ENCODE results near the gene TMBIM1. TPM values are rescaled to one million over a fixed set of nuclear protein-coding genes. Genes with fewer than 3 reads are reported as not detected.

Gene TMBIM1, protein sequence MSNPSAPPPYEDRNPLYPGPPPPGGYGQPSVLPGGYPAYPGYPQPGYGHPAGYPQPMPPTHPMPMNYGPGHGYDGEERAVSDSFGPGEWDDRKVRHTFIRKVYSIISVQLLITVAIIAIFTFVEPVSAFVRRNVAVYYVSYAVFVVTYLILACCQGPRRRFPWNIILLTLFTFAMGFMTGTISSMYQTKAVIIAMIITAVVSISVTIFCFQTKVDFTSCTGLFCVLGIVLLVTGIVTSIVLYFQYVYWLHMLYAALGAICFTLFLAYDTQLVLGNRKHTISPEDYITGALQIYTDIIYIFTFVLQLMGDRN
- 100 to 1,000 TPM in 8 of 9 donors, 10 to 100 TPM in 1; 66.0 to 293 (median 198) TPM for total RNA-seq
- polyA plus RNA-seq = 100 to 1,000 TPM in 1 of 3 donors, 10 to 100 TPM in 2; 25.7 to 201 (median 63.8) TPM
- long read RNA-seq, donor 1, transcript TMBIM1-201 (12 exons, 2,371 nt) = major isoform, 18 of 20 reads
- long read RNA-seq, donor 1, partial matches to known transcripts = 0 of 20 reads
- long read RNA-seq, donor 1, other reads (novel, unspliced or antisense) = 0 of 20 reads
- long read RNA-seq, donor 2, transcript TMBIM1-201 (12 exons, 2,371 nt) = major isoform, 11 of 14 reads
- long read RNA-seq, donor 2, partial matches to known transcripts = 0 of 14 reads
- long read RNA-seq, donor 2, other reads (novel, unspliced or antisense) = 0 of 14 reads
- long read RNA-seq, donor 3, transcript TMBIM1-201 (12 exons, 2,371 nt) = major isoform, 17 of 17 reads
- long read RNA-seq, donor 3, partial matches to known transcripts = 0 of 17 reads
- long read RNA-seq, donor 3, other reads (novel, unspliced or antisense) = 0 of 17 reads
- long read RNA-seq, donor 4, transcript TMBIM1-201 (12 exons, 2,371 nt) = major isoform, 67 of 83 reads
- long read RNA-seq, donor 4, partial matches to known transcripts = 5 of 83 reads
- long read RNA-seq, donor 4, other reads (novel, unspliced or antisense) = 10 of 83 reads
- long read RNA-seq, donor 5, transcript TMBIM1-215 (11 exons, 1,251 nt) = minor isoform, 8 of 516 reads
- long read RNA-seq, donor 5, transcript TMBIM1-201 (12 exons, 2,371 nt) = major isoform, 342 of 516 reads
- long read RNA-seq, donor 5, partial matches to known transcripts = 97 of 516 reads
- long read RNA-seq, donor 5, other reads (novel, unspliced or antisense) = 67 of 516 reads
- long read RNA-seq, donor 6, transcript TMBIM1-201 (12 exons, 2,371 nt) = major isoform, 34 of 50 reads
- long read RNA-seq, donor 6, partial matches to known transcripts = 5 of 50 reads
- long read RNA-seq, donor 6, other reads (novel, unspliced or antisense) = 10 of 50 reads
- long read RNA-seq, donor 7, transcript TMBIM1-201 (12 exons, 2,371 nt) = major isoform, 6 of 6 reads
- long read RNA-seq, donor 7, partial matches to known transcripts = 0 of 6 reads
- long read RNA-seq, donor 7, other reads (novel, unspliced or antisense) = 0 of 6 reads
- long read RNA-seq, donor 8, transcript TMBIM1-201 (12 exons, 2,371 nt) = major isoform, 21 of 22 reads
- long read RNA-seq, donor 8, partial matches to known transcripts = 0 of 22 reads
- long read RNA-seq, donor 8, other reads (novel, unspliced or antisense) = 0 of 22 reads
- long read RNA-seq, donor 9, transcript TMBIM1-201 (12 exons, 2,371 nt) = major isoform, 13 of 16 reads
- long read RNA-seq, donor 9, partial matches to known transcripts = 0 of 16 reads
- long read RNA-seq, donor 9, other reads (novel, unspliced or antisense) = 0 of 16 reads
- long read RNA-seq, donor 10, transcript TMBIM1-201 (12 exons, 2,371 nt) = major isoform, 7 of 7 reads
- long read RNA-seq, donor 10, partial matches to known transcripts = 0 of 7 reads
- long read RNA-seq, donor 10, other reads (novel, unspliced or antisense) = 0 of 7 reads

- TF ChIP-seq POLR2A (IDR thresholded peaks at IDR 0.05) (peak; percentile 62 to 87), CTCF (IDR thresholded peaks at IDR 0.05) (peak; percentile 9 to 97 (median 70))
- Histone ChIP-seq H3K27ac (peak within 1 kb of the TSS; percentile 81 to 97 (median 96)), H3K36me3 (replicated peaks in 1 of 2) (no peaks in the 10 kb centered on the region), H3K4me1 (replicated peaks in 1 of 2) (peaks cover 25 to 64% of the 10 kb centered on the region in 2 donors), H3K27me3 (no peaks in the 10 kb centered on the region), H3K4me3 (peak within 1 kb of the TSS; percentile 54 to 90 (median 80)), H3K9me3 (replicated peaks in 1 of 3) (no peaks in the 10 kb centered on the region)
- DNase-seq = peak; percentile 76 to 86 (median 80)
- intact Hi-C loops (cut with DNase I) = no loop called here
- WGBS, 4 donors = 2 to 12% (median 6%) methylated on average over 19 to 63 of the region's 63 CpGs
Observed at GRCh38 chr2:218292048-218293014, at the start of gene TMBIM1. Gene TMBIM1 (minus strand): TSS chr2:218292503. CDS start chr2:218282141, 10,362 bp downstream.

DNA sequence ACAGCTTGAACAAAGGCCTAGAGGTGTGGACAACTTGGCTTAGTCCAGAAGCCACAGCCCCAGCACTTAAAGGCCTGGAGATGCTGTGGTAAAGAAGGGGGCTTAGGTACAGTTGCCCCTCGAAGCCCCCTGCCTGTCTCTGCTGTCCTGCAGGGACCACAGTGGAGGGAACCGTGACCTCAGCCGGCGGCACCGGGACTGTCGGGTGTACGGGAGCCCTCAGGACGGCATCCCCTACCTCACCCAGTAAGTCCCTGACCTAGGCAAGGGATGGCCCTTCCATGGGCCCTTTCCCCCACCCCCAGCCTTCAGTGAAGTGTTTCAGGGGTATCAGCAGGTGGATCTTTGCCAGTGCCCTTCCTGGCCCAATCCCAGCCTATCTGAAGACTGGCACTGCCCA, 49.1 kb upstream of the TMBIM1 start:
- intact Hi-C loops (cut with DNase I) = no loop called here
- TF ChIP-seq POLR2A (IDR thresholded peaks at IDR 0.05) (no peak), CTCF (IDR thresholded peaks at IDR 0.05) (no peak)
- WGBS, 4 donors = 94 to 97% (median 96%) methylated on average over 6 to 8 of the region's 8 CpGs

GRCh38 chr2:218340656-218341055, 48.4 kb upstream of the TMBIM1 start:
- H3K36me3 ChIP-seq (replicated peaks in 1 of 2) = peaks cover 0 to 2% of the 10 kb centered on the region in 2 donors
- no peak overlapping the region for H3K4me3 ChIP-seq
- intact Hi-C loops (cut with DNase I) = no loop called here
- no peak overlapping the region for H3K27ac ChIP-seq
- H3K4me1 ChIP-seq (replicated peaks in 1 of 2) = no peaks in the 10 kb centered on the region
- TF ChIP-seq CTCF (IDR thresholded peaks at IDR 0.05) (no peak), POLR2A (IDR thresholded peaks at IDR 0.05) (no peak)
- no peaks in the 10 kb centered on the region for H3K27me3 ChIP-seq
- no peaks in the 10 kb centered on the region for H3K9me3 ChIP-seq (replicated peaks in 1 of 3)
- DNase-seq = no peak
- 92 to 96% (median 95%) methylated on average over 4 to 9 of the region's 9 CpGs for WGBS, 4 donors

More for the DNA sequence above, 49.1 kb upstream of the TMBIM1 start:
- DNase-seq = no peak
- Histone ChIP-seq H3K27me3 (no peaks in the 10 kb centered on the region), H3K9me3 (replicated peaks in 1 of 3) (no peaks in the 10 kb centered on the region), H3K4me3 (no peak overlapping the region), H3K27ac (no peak overlapping the region), H3K36me3 (replicated peaks in 1 of 2) (peaks cover 0 to 7% of the 10 kb centered on the region in 2 donors), H3K4me1 (replicated peaks in 1 of 2) (no peaks in the 10 kb centered on the region)
